Left lung (tissue), 10 donors: ENCODE data around the gene RCAN1. TPM values are rescaled to one million over a fixed set of nuclear protein-coding genes. Genes with fewer than 3 reads are reported as not detected.
"Not testable (repeated sequence)": the region's sequence is repeated elsewhere in the genome, so short reads cannot be mapped to it uniquely, and the experiment has no call there.

ENCODE experiments used
- ATAC-seq: fragments of 200-7000 bp; cut with Tn5 transposase; one replicate; pipeline ENCODE4 v1.9.1; 2020; ENCODE audit warnings: moderate library complexity
- DNase-seq, 4 donors: peaks; one replicate each; pipeline ENCODE4 v3.0.0-alpha.2; 2013 to 2020
- H3K27ac ChIP-seq, 2 donors: fragments of 200-600 bp; sonication (generic) in 1 of 2; one replicate each; pipeline versions ENCODE4 v1.5.0 to v1.8.0; 2020 to 2021
- H3K27me3 ChIP-seq, 2 donors: fragments of 200-600 bp; sonication (generic) in 1 of 2; one replicate each; pipeline versions ENCODE4 v1.5.0 to v1.8.0; 2020 to 2021
- H3K36me3 ChIP-seq, 2 donors: fragments of 200-600 bp; sonication (generic) in 1 of 2; one replicate each; pipeline versions ENCODE4 v1.5.0 to v1.8.0; 2020 to 2021
- H3K4me1 ChIP-seq, 2 donors: fragments of 200-600 bp; one replicate each; pipeline ENCODE4 v1.8.0; 2021
- H3K4me3 ChIP-seq, 2 donors: fragments of 200-600 bp; sonication (generic) in 1 of 2; one replicate each; pipeline versions ENCODE4 v1.5.0 to v1.8.0; 2020 to 2021; ENCODE audit warnings: mild to moderate bottlenecking in 1 of 2
- H3K9me3 ChIP-seq, 2 donors: fragments of 200-600 bp; sonication (generic) in 1 of 2; one replicate each; pipeline versions ENCODE4 v1.5.0 to v1.8.0; 2020 to 2021
- intact Hi-C, 2 donors: fragments of 100-400 bp; cut with DNase I; formaldehyde crosslinking; loops; one replicate each; pipeline versions ENCODE4 v1.11.2 to v1.14.2; 2022
- polyA plus RNA-seq, 6 donors: library from polyadenylated mRNA; unstranded; fragments of 120-200 nt; gene quantifications; one replicate each; pipeline ENCODE4 v1.2.1, GENCODE V29; 2013; ENCODE audit not compliant: insufficient read length in 6 of 6
- total RNA-seq, 2 donors: library from RNA; stranded (reverse); fragmentation: NEBNext Ultra II Directional; extraction: Animal tissue kit (Norgen Biotek cat#: 25700); gene quantifications; one replicate each; pipeline ENCODE4 v1.2.1, GENCODE V29; 2021
- TF ChIP-seq, protein P1 (sequence below), 2 donors: fragments of 200-600 bp; sonication (generic) in 1 of 2; IDR thresholded peaks; one replicate each; pipeline versions ENCODE4 v1.5.0 to v1.8.0; 2021; ENCODE audit warnings: antibody characterized with exemption in 2 of 2
- donor health status: DM: no; HTN: yes; CAD: no.
- donor health status: DM: no; HTN: no; CAD: no.

The RCAN1 gene
- total and polyA plus RNA-seq, 8 donors, result 16.9 to 62.6 (median 20.2) TPM

DNA sequence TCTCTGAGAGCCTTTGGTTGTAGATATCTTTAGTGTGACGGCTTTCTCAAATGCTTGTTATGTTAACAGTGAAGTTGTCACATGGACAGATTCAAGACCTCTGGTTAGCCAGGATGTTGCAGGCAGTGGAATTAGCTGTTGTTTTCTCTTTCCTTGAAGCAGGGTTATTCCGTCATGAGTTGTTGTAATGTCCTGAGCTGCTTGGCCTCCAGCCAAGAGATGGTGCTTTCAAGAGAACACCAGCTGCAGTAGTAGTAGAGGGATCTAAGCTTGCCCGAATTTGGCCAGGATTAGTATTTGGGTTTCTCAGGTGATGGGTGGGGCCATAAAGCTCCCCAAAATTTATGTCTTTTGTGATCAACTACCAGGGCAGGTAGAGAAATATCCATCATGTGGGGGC lies 116.3 kb downstream of the RCAN1 start:
- Histone ChIP-seq H3K27me3 (no peaks in the 10 kb centered on the region), H3K4me1 (no peaks in the 10 kb centered on the region), H3K36me3 (peaks cover 0 to 15% of the 10 kb centered on the region in 2 donors), H3K4me3 (no peak overlapping the region), H3K27ac (no peak overlapping the region), H3K9me3 (peaks cover 0 to 26% of the 10 kb centered on the region in 2 donors)
- intact Hi-C loops, result no loop called here
- peak in 1 of 4 donors; percentile 37 for DNase-seq
- TF ChIP-seq, protein P1, sequence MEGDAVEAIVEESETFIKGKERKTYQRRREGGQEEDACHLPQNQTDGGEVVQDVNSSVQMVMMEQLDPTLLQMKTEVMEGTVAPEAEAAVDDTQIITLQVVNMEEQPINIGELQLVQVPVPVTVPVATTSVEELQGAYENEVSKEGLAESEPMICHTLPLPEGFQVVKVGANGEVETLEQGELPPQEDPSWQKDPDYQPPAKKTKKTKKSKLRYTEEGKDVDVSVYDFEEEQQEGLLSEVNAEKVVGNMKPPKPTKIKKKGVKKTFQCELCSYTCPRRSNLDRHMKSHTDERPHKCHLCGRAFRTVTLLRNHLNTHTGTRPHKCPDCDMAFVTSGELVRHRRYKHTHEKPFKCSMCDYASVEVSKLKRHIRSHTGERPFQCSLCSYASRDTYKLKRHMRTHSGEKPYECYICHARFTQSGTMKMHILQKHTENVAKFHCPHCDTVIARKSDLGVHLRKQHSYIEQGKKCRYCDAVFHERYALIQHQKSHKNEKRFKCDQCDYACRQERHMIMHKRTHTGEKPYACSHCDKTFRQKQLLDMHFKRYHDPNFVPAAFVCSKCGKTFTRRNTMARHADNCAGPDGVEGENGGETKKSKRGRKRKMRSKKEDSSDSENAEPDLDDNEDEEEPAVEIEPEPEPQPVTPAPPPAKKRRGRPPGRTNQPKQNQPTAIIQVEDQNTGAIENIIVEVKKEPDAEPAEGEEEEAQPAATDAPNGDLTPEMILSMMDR (IDR thresholded peaks at IDR 0.05), result no peak
- no peak for ATAC-seq

DNA sequence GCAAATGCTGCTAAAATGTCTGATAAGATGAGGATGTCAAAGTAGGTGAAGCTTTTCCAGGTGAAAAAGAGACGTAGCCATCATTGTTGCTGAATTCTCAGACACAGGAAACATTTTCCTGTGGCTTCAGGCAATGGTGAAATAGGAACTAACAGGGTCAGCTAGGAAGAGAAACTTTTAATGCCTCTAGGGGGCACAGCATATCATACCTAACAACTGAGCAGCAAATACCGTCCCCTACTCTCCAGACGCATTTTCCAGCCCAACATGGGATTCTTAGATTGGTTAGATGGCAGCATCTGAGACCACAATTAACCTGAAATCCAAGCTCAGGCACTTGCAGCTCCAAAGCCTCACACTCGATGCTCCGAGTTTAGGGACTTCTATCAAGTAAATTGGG lies 131.1 kb downstream of the RCAN1 start:
- DNase-seq, H3K9me3 ChIP-seq, H3K27me3 ChIP-seq, H3K36me3 ChIP-seq, intact Hi-C loops, H3K27ac ChIP-seq, ATAC-seq, H3K4me1 ChIP-seq, H3K4me3 ChIP-seq: not testable (repeated sequence)

DNA sequence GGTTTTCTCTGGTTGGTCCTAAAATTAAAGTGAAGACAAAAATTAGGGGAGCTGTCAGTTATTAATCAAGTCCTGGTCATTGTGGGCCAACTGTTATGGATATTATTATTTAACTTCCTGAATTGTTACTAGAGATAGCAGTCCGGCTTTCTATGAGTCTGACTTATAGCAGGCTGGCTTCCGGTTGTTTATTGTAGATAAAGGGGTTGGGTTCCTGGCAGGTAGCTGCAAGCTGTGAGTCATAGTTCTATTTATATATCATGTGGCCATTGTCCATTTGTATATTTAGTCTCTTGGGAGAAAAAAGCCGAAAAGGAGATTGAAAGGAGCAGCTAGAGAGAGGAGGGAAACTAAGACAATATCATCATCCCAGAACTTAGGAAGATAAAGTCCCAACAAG lies 131.5 kb downstream of the RCAN1 start:
- ATAC-seq, H3K4me1 ChIP-seq, H3K27ac ChIP-seq, H3K4me3 ChIP-seq, DNase-seq, H3K27me3 ChIP-seq, intact Hi-C loops, H3K9me3 ChIP-seq, H3K36me3 ChIP-seq: not testable (repeated sequence)

DNA sequence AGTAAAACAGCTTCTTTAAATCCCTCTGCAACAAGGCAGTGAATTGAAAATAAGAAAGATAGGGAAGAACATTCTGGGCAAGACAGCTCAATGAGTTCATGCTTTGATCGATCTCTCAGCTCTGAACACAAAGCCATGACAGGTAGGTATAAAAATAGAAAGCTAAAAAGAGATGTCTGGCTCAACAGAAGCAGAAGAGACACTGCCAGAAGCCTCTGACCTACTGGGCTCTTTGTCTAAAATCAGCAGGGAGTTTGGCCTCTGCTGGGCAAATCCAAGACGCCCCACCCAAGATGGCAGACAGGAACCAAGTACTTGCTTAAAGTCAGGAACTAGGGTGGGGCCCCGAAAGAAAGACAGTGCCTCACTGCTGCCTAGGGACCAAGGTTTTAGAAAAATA lies 147.6 kb downstream of the RCAN1 start:
- H3K36me3 ChIP-seq, H3K4me3 ChIP-seq, DNase-seq, intact Hi-C loops, H3K27me3 ChIP-seq, ATAC-seq, H3K9me3 ChIP-seq, H3K4me1 ChIP-seq, H3K27ac ChIP-seq: not testable (repeated sequence)

Other genes with a start within 250 kb of the RCAN1 start
- 1 to 10 TPM; 3.1 to 5.7 TPM for gene SMIM11, start 239.6 kb downstream of the RCAN1 start, total RNA-seq
- 10 to 100 TPM in 3 of 6 donors, 1 to 10 TPM in 3; 3.9 to 18.0 (median 12.0) TPM for gene SMIM11, start 239.6 kb downstream of the RCAN1 start, polyA plus RNA-seq
- under 1 TPM in 1 of 2 donors, not detected in 1; 0.81 TPM for gene SMIM34, start 191.2 kb downstream of the RCAN1 start, total RNA-seq
- under 1 TPM; 0.26 to 0.95 (median 0.68) TPM for gene SMIM34, start 191.2 kb downstream of the RCAN1 start, polyA plus RNA-seq
- 10 to 100 TPM in 1 of 2 donors, 1 to 10 TPM in 1; 3.8 to 21.2 TPM for gene KCNE1, start 102.9 kb downstream of the RCAN1 start, total RNA-seq
- gene KCNE1, start 102.9 kb downstream of the RCAN1 start, polyA plus RNA-seq, result 1 to 10 TPM in 4 of 6 donors, under 1 TPM in 2; 0.19 to 2.4 (median 1.6) TPM
- gene CLIC6, start 53.9 kb upstream of the RCAN1 start, total RNA-seq, result 10 to 100 TPM; 21.0 to 21.2 TPM
- 10 to 100 TPM; 36.5 to 56.7 (median 44.0) TPM for gene CLIC6, start 53.9 kb upstream of the RCAN1 start, polyA plus RNA-seq